Hepatic stellate cell (primary cell): Measurements from ENCODE around the gene SDK1.

Experiments
- DNase-seq: peaks from one replicate; pipeline ENCODE4 v3.0.0; 2011; ENCODE audit warnings: low spot score

The SDK1 gene

DNA sequence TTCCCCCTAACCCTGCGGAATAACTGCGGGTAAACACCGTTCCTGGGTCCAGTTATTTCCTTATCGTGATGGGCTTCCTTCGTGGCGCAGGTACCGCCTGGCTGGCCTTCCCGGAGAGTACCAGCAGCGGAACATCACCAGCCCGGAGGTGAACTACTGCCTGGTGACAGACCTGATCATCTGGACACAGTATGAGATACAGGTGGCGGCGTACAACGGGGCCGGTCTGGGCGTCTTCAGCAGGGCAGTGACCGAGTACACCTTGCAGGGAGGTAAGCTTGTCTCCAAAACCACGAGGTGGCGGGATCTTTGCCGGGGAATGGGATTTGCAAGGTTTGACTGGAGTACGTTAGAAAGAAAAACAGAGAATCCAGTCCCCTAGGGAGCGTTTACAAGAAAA is 716.0 kb downstream of the SDK1 start:
- DNase-seq = no peak

GRCh38 chr7:4017785-4018184 is 716.7 kb downstream of the SDK1 start:
- DNase-seq = no peak

DNA sequence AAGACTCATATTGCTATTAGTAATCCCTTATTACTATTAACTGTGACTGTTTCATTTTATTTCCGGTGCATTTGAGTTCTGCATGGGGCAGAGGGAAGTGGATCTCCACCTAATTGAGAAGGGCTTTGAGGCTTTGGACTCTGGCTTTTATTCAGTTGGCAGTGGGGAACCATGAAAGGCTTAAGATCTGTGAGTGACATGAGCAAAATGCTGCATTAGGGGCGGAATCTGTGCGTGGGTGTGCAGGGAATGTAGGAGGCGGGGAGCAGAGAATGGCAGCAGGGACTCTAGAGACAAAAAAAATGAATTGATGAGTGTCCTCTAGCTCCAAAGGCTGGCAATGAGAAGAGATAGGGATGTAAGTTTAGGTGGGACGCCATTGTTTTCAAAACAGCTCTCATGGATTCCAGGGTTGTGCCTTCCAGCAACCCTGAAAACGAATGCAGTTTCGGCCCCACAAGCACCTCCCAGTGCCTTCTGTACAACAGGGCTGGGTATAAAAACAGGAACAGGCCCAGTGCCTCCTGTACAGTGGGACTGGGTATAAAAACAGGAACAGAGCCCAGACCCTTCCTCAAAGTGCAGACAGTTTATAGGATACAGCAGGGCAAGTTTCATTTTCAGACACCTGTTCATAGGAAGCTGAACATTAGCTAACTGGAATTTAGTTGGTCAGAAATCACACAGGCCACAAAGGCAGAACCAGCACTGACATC is 717.7 kb downstream of the SDK1 start:
- no peak for DNase-seq

DNA sequence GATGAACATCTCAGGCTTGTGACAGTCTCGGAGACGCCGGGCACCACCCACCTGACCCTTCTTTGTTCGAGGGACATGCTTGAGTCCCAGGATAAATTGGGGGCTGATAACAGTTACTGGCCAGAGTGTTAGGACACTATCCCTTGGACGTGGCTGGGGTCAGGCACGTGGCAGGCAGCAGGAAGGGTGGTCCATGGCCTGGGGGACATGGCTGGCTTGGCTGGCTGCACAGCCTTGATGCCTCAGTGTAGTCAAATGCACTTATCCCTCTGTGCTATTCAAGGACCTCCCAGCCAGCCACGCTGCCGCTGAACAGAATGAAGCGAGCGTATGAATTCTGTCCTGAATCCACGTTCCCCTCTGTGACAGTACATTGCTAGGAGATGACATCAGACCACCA is 719.0 kb downstream of the SDK1 start:
- DNase-seq = no peak

- DNase-seq = no peak
Observed at GRCh38 chr7:4021413-4021812, 720.4 kb downstream of the SDK1 start.

DNA sequence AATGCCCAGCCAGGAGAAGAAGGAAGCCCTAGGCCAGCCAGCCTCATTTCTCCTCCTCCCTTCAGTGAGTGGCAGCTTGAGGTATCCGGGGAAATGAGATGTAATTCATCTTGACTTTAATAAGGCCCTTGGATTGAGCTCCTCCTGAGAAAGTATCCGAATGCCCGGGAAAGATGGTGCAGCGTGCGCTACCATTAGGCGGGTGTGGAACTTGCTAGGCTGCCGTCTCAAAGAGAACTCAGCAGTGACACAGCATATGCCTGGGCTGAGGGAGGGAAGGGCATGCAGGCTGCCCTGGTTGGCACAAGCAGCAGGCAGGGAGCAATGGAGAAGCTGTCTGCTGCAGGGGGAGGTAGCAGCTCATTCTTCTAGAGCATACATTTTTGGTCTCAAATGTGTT is 721.2 kb downstream of the SDK1 start:
- no peak for DNase-seq

GRCh38 chr7:4023502-4023901 is 722.5 kb downstream of the SDK1 start:
- no peak for DNase-seq

GRCh38 chr7:4024133-4024532 is 723.1 kb downstream of the SDK1 start:
- no peak for DNase-seq

GRCh38 chr7:4024806-4025205 is 723.8 kb downstream of the SDK1 start:
- no peak for DNase-seq

GRCh38 chr7:4025210-4025609 is 724.2 kb downstream of the SDK1 start:
- DNase-seq = no peak

GRCh38 chr7:4025694-4026615 is 724.9 kb downstream of the SDK1 start:
- no peak for DNase-seq

DNA sequence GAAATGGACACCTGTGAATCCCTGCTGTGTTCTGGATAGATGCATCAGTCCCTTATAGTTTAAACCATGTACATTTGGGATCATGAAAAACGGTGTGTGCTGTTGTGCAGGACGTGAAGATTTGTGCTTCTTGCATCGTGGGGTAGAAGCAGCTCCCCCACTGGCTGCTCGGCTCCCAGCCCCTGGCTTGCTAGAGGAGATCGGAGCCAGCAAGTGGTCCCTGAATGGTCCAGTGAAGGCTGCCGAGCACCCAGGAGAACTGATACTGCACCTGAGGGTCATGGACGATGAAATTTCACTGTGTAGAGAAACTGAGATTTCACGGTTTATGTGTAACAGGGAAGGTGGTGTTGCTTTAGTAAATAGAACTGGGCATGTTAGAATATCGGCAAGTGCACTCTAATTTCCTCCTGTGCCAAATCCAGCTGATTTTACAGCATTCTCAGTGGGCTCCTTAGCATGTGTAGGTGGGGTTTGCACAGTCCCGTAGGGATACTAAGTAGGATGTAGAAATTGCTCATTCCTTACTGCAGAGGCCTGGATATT is 726.0 kb downstream of the SDK1 start:
- no peak for DNase-seq

DNA sequence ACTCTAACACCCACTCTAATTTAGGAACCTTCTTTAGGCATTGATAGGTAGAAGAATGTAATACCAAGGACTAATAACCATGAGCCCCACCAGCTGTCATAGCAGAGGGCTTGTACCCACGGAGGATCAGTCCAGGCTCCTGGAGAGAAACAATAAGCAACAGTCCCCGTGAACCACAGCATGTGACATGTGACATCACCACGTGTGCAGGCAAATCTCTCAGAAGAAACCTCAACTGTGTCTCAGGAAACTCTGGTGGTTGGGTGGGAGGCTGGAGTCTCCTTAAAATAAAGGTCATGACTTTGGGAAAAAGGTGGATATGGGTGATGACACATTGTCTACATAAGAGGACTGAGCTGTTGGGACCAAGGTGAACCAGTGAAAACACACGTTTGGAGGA is 727.2 kb downstream of the SDK1 start:
- no peak for DNase-seq

- no peak for DNase-seq
Observed at GRCh38 chr7:4029941-4030340, 728.9 kb downstream of the SDK1 start.

DNA sequence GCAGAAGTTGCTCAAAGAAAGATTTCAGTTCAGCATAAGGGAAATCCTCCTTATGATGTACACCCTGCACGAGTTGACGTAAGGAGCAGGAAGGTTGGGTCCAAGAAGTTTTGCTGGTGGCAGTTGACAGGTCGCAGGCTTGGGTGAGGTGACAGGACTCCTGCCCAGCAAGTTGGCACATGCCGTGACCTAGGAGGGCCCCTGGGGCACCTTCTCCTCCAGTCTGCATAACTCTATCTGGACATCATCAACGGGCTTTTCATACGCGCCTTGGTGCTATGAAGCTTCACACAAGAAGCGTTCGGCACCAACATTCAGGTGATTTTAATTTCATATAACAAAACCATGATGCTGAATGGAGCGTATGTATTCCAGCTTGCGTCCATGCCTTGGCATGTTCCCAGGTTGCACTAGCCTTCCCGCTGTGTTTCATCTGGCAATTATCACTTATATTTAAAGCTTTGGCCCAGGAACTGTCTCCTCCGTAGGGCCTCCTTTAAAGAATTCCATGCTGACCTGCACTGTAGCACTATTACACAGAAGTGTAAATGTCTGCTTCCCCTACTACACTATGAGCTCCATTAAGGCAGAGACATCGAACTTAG is 729.4 kb downstream of the SDK1 start:
- DNase-seq = no peak

- no peak for DNase-seq
Observed at GRCh38 chr7:4033996-4034395, 732.9 kb downstream of the SDK1 start.

DNA sequence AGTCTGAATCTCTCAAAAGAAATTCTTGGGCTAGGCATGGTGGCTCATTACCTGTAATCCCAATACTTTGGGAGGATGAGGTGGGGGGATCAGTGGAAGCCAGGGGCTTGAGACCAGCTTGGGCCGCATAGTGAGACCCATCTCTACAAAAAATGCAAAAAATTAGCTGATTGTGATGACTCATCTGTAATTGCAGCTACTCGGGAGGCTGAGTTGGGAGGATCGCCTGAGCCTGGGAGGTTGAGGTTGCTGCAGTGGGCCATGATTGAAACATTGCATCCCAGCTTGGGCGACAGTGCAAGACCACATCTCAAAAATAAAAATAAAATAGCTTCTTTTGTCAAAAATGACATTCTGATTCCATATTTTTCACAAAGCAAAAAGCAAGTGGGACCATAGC is 736.3 kb downstream of the SDK1 start:
- no peak for DNase-seq

DNA sequence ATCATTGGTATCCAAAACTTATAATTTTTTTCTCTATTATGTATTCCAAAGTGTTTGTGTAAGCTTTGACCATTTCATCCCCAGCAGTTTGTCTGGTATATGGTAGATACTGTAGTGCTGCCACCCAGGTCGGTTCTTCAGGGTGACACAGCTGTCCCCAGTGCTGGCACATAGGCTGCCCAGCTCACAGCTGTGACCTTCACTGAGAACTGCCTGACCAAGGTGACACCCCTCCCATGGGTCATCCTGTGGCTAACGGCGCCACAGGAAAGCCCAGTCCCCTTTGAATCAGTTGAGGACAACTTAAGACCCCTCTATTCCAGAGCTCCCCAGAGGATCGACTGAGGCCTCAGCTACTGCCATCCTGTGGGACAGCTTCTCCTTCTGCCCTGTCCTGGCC is 736.8 kb downstream of the SDK1 start:
- DNase-seq = no peak

DNA sequence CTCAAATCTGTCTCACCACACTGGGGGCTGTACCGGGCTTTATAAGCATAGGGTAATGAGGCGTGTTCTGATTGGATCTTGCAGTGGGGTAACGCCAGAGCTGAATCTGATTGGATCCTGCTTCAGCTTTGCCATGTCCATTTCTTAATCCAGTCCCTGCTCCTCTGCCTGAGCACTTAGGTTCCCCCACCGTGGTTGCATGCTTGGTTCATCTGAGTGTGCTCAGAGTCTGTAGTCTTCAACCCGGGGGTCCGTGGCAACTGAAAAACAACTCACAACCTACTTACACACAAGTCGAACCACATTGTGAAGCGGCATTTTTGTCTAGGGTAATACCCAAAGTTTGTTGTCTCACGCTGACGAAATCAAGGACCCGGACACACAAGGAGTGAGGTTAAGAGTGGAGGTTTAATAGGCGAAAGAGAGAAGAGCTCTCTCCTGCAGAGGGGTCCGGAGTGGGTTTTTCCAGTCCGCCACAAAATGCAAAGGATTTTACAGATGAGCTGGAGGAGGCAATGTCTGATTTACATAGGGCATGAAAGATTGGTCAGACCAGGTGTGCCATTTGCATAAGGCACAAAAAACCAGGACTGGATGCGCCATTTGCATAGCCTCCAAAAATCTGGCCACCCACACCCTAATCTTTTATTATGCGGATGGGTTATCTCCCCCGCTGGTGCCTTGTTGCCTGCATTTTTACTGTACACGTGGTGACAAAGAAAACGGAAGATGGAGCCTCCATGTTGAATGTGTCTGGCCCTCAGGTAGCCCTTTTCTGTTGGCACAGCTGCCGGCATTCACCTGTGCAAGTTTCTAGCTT is 739.3 kb downstream of the SDK1 start:
- no peak for DNase-seq

- no peak for DNase-seq
Observed at GRCh38 chr7:4042402-4043045, 741.5 kb downstream of the SDK1 start.

- DNase-seq = no peak
Observed at GRCh38 chr7:4043988-4044387, 742.9 kb downstream of the SDK1 start.
